ENCODE results near the gene GYPB.
"Not testable (repeated sequence)": the region's sequence is repeated elsewhere in the genome, so short reads cannot be mapped to it uniquely, and the experiment has no call there.

DNA sequence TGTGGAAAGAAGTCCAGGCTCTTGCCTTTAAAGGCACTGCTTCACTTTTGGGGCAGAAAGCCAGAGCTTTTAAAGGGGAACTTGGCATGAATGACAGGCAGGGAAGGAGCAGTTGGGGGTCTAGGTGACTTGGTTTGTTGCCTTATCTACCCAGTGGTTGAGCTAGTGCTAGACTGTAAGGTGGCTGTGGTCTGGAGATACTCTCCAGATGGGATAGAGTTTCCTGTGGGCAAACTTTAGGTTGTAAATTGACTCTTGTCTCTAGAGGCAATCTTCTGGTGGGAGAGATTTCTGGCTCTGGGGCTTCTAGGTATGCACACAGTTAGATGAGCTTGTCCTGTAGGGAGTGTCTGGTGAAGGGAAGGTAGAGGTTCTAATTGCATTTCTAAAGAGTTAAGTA lies 43.7 kb downstream of the GYPB start:
- TF ChIP-seq, protein P1, sequence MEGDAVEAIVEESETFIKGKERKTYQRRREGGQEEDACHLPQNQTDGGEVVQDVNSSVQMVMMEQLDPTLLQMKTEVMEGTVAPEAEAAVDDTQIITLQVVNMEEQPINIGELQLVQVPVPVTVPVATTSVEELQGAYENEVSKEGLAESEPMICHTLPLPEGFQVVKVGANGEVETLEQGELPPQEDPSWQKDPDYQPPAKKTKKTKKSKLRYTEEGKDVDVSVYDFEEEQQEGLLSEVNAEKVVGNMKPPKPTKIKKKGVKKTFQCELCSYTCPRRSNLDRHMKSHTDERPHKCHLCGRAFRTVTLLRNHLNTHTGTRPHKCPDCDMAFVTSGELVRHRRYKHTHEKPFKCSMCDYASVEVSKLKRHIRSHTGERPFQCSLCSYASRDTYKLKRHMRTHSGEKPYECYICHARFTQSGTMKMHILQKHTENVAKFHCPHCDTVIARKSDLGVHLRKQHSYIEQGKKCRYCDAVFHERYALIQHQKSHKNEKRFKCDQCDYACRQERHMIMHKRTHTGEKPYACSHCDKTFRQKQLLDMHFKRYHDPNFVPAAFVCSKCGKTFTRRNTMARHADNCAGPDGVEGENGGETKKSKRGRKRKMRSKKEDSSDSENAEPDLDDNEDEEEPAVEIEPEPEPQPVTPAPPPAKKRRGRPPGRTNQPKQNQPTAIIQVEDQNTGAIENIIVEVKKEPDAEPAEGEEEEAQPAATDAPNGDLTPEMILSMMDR (IDR thresholded peaks at IDR 0.05; ENCODE audit: insufficient read depth, low read depth, low read length): not testable (repeated sequence)
- TF ChIP-seq EZH2 (IDR thresholded peaks at IDR 0.05; ENCODE audit: insufficient read depth, low read length): not testable (repeated sequence)
